HEK293 (cell line): ENCODE measurements around the gene KCP.

ENCODE experiments used
- CTCF ChIP-seq: fragments of 450-650 bp; formaldehyde crosslinking; IDR thresholded peaks from 2 replicates; pipeline ENCODE4 v1.5.1; 2016; ENCODE audit warnings: missing biosample characterization, missing genetic modification characterization
- PBX3 ChIP-seq: sonication (generic); formaldehyde crosslinking; IDR thresholded peaks from 2 replicates; pipeline ENCODE4 v1.8.1; 2022; ENCODE audit warnings: mild to moderate bottlenecking, moderate library complexity, missing genetic modification reagents
- PRDM10 ChIP-seq: fragments of 450-650 bp; formaldehyde crosslinking; IDR thresholded peaks from 2 replicates; pipeline ENCODE4 v1.5.1; 2016; ENCODE audit warnings: missing biosample characterization, missing genetic modification characterization
- TCF7L2 ChIP-seq: IDR thresholded peaks from 2 replicates; pipeline ENCODE4 v1.6.1; 2011; ENCODE audit warnings: low read depth, mild to moderate bottlenecking, inconsistent platforms, low read length, moderate library complexity, borderline replicate concordance
- ZBTB8A ChIP-seq: fragments of 450-650 bp; formaldehyde crosslinking; IDR thresholded peaks from 2 replicates; pipeline ENCODE4 v1.5.1; 2016; ENCODE audit warnings: missing biosample characterization, missing genetic modification characterization
- ZFP3 ChIP-seq: fragments of 450-650 bp; formaldehyde crosslinking; IDR thresholded peaks from 2 replicates; pipeline ENCODE4 v1.5.1; 2016; ENCODE audit warnings: low read depth, missing biosample characterization, missing genetic modification characterization
- ZNF121 ChIP-seq: fragments of 450-650 bp; formaldehyde crosslinking; IDR thresholded peaks from 2 replicates; pipeline ENCODE4 v1.5.1; 2016; ENCODE audit warnings: missing biosample characterization, missing genetic modification characterization
- ZNF155 ChIP-seq: fragments of 450-650 bp; formaldehyde crosslinking; IDR thresholded peaks from 2 replicates; pipeline ENCODE4 v1.5.1; 2016; ENCODE audit warnings: missing biosample characterization, missing genetic modification characterization
- ZNF23 ChIP-seq: fragments of 450-650 bp; formaldehyde crosslinking; IDR thresholded peaks from 2 replicates; pipeline ENCODE4 v1.5.1; 2016; ENCODE audit warnings: missing biosample characterization, missing genetic modification characterization, borderline replicate concordance
- ZNF366 ChIP-seq: fragments of 450-650 bp; formaldehyde crosslinking; conservative IDR thresholded peaks from 2 replicates; pipeline ENCODE4 v1.5.1; 2016; ENCODE audit warnings: missing biosample characterization, missing genetic modification characterization
- ZNF473 ChIP-seq: fragments of 450-650 bp; formaldehyde crosslinking; IDR thresholded peaks from 2 replicates; pipeline ENCODE4 v1.5.1; 2017; ENCODE audit warnings: missing biosample characterization, missing genetic modification characterization
- ZNF513 ChIP-seq: fragments of 450-650 bp; IDR thresholded peaks from 2 replicates; pipeline ENCODE4 v1.5.1; 2018; ENCODE audit warnings: missing biosample characterization, missing genetic modification characterization
- ZNF580 ChIP-seq: fragments of 450-650 bp; formaldehyde crosslinking; IDR thresholded peaks from 2 replicates; pipeline ENCODE4 v1.5.1; 2016; ENCODE audit warnings: missing biosample characterization, missing genetic modification characterization
- ZSCAN5A ChIP-seq: fragments of 450-650 bp; formaldehyde crosslinking; IDR thresholded peaks from 2 replicates; pipeline ENCODE4 v1.5.1; 2016; ENCODE audit warnings: missing biosample characterization, missing genetic modification characterization

GRCh38 chr7:128915271-128915819 lies 4.8 kb upstream of the KCP start:
- TF ChIP-seq ZNF155 (tag by site-specific recombination) (no peak), ZNF580 (tag by site-specific recombination) (no peak), ZNF513 (no peak), CTCF (tag by site-specific recombination) (no peak), ZFP3 (tag by site-specific recombination) (no peak), TCF7L2 (no peak), PBX3 (CRISPR knock-in tag) (no peak), ZBTB8A (tag by site-specific recombination) (no peak), ZNF121 (tag by site-specific recombination) (no peak), ZNF473 (tag by site-specific recombination) (no peak), ZNF23 (tag by site-specific recombination) (no peak), PRDM10 (tag by site-specific recombination) (no peak), ZSCAN5A (no peak), ZNF366 (tag by site-specific recombination) (no peak)
